Vagina (tissue), 2 donors: ENCODE results near the gene FBXO10.

ENCODE experiments used
- POLR2A ChIP-seq, 2 donors: fragments of 450-650 bp; IDR thresholded peaks; one replicate each; pipeline ENCODE4 v1.6.1; 2017; ENCODE audit warnings: antibody characterized with exemption in 2 of 2, mild to moderate bottlenecking in 2 of 2, moderate library complexity in 2 of 2
- TF ChIP-seq, protein P1 (sequence below), 3 experiments: fragments of 450-650 bp in 2 of 3; fragments of 200-600 bp in 1 of 3; sonication (generic) in 1 of 3; IDR thresholded peaks; one replicate each; pipeline ENCODE4 v1.5.1; 2017 to 2019; ENCODE audit warnings: antibody characterized with exemption in 3 of 3, mild to moderate bottlenecking in 2 of 3, moderate library complexity in 2 of 3

- TF ChIP-seq, protein P1, sequence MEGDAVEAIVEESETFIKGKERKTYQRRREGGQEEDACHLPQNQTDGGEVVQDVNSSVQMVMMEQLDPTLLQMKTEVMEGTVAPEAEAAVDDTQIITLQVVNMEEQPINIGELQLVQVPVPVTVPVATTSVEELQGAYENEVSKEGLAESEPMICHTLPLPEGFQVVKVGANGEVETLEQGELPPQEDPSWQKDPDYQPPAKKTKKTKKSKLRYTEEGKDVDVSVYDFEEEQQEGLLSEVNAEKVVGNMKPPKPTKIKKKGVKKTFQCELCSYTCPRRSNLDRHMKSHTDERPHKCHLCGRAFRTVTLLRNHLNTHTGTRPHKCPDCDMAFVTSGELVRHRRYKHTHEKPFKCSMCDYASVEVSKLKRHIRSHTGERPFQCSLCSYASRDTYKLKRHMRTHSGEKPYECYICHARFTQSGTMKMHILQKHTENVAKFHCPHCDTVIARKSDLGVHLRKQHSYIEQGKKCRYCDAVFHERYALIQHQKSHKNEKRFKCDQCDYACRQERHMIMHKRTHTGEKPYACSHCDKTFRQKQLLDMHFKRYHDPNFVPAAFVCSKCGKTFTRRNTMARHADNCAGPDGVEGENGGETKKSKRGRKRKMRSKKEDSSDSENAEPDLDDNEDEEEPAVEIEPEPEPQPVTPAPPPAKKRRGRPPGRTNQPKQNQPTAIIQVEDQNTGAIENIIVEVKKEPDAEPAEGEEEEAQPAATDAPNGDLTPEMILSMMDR (IDR thresholded peaks at IDR 0.05) = no peak
- no peak for TF ChIP-seq POLR2A (IDR thresholded peaks at IDR 0.05)
Observed at GRCh38 chr9:37593883-37594448, 17.8 kb upstream of the FBXO10 start.
